HuH-7 (cell line): ENCODE data around the gene PREP.
"Not testable (repeated sequence)": the region's sequence is repeated elsewhere in the genome, so short reads cannot be mapped to it uniquely, and the experiment has no call there.

ENCODE experiments used
- DNase-seq: peaks from one replicate; pipeline ENCODE4 v3.0.0; 2011; ENCODE audit warnings: low spot score

PREP gene

GRCh38 chr6:105269390-105269789 is 133.5 kb downstream of the PREP start:
- no peak for DNase-seq

GRCh38 chr6:105263685-105264610 is 138.9 kb downstream of the PREP start:
- DNase-seq = no peak

GRCh38 chr6:105259913-105260889 is 142.7 kb downstream of the PREP start:
- DNase-seq = no peak

- no peak for DNase-seq
Observed at GRCh38 chr6:105258816-105259215, 144.1 kb downstream of the PREP start.

- no peak for DNase-seq
Observed at GRCh38 chr6:105257340-105257739, 145.5 kb downstream of the PREP start.

- DNase-seq = no peak
Observed at GRCh38 chr6:105256619-105257018, 146.3 kb downstream of the PREP start.

- DNase-seq = no peak
Observed at GRCh38 chr6:105253787-105254186, 149.1 kb downstream of the PREP start.

GRCh38 chr6:105251689-105252088 is 151.2 kb downstream of the PREP start:
- no peak for DNase-seq

GRCh38 chr6:105250533-105250932 is 152.3 kb downstream of the PREP start:
- DNase-seq = peak; percentile 30

- DNase-seq = no peak
Observed at GRCh38 chr6:105243487-105243886, 159.4 kb downstream of the PREP start.

- no peak for DNase-seq
Observed at GRCh38 chr6:105235155-105235554, 167.7 kb downstream of the PREP start.

GRCh38 chr6:105231771-105232170 is 171.1 kb downstream of the PREP start:
- DNase-seq = not testable (repeated sequence)
